ENCODE data around the gene FAM135A.

DNA sequence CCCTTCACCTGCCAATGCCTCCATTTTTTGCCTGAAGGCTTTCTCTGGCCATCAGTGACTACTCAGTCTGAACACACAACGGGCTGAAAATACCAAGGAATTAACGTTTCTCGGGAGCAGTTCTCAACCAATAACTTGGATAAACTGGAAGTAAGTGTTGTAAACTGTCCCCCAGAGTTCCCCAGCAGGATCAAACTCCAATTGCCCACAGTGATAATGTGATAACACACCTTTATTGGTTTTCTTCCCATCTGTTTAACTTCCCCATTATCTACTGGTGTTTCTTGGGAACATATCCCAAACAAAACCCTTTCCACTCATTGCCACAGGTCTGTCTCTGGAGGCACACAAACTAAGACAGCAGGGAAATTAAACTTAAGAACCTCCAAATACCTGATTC lies 21.8 kb upstream of the FAM135A start:
- TF ChIP-seq POLR2A (IDR thresholded peaks at IDR 0.05) (no peak), EP300 (IDR thresholded peaks at IDR 0.05) (no peak), POLR2AphosphoS5 (IDR thresholded peaks at IDR 0.05) (no peak)
- TF ChIP-seq, protein P1, sequence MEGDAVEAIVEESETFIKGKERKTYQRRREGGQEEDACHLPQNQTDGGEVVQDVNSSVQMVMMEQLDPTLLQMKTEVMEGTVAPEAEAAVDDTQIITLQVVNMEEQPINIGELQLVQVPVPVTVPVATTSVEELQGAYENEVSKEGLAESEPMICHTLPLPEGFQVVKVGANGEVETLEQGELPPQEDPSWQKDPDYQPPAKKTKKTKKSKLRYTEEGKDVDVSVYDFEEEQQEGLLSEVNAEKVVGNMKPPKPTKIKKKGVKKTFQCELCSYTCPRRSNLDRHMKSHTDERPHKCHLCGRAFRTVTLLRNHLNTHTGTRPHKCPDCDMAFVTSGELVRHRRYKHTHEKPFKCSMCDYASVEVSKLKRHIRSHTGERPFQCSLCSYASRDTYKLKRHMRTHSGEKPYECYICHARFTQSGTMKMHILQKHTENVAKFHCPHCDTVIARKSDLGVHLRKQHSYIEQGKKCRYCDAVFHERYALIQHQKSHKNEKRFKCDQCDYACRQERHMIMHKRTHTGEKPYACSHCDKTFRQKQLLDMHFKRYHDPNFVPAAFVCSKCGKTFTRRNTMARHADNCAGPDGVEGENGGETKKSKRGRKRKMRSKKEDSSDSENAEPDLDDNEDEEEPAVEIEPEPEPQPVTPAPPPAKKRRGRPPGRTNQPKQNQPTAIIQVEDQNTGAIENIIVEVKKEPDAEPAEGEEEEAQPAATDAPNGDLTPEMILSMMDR (IDR thresholded peaks at IDR 0.05) = no peak

Measured in upper lobe of left lung (tissue), 4 donors.